GM23338 (cell line): ENCODE measurements around the gene UNK.
"Not testable (repeated sequence)": the region's sequence is repeated elsewhere in the genome, so short reads cannot be mapped to it uniquely, and the experiment has no call there.

Experiments used
- CREB1 ChIP-seq: fragments of 250-450 bp; sonication (Bioruptor Pico); IDR thresholded peaks from 2 replicates; pipeline ENCODE4 v1.5.0; 2020; ENCODE audit warnings: low read depth, mild to moderate bottlenecking, moderate library complexity
- CTCF ChIP-seq, 2 experiments: fragments of 200-600 bp in 1 of 2; sonication (generic) in 1 of 2; conservative IDR thresholded peaks; 2 replicates each; pipeline versions ENCODE4 v1.5.1 to v1.6.1; 2016 to 2017; ENCODE audit warnings: antibody characterized with exemption in 2 of 2, low read depth in 2 of 2, mild to moderate bottlenecking in 2 of 2, moderate library complexity in 1 of 2
- EZH2 ChIP-seq: fragments of 200-600 bp; sonication (generic); IDR thresholded peaks from one replicate; pipeline ENCODE4 v1.8.0; 2017; ENCODE audit warnings: antibody characterized with exemption, mild to moderate bottlenecking, low read depth; ENCODE audit not compliant: unreplicated experiment
- EZH2phosphoT487 ChIP-seq: fragments of 200-600 bp; sonication (generic); IDR thresholded peaks from one replicate; pipeline ENCODE4 v1.8.1; 2018; ENCODE audit warnings: antibody characterized with exemption; ENCODE audit not compliant: unreplicated experiment
- JUNB ChIP-seq: IDR thresholded peaks from one replicate; pipeline ENCODE4 v1.6.1; 2016; ENCODE audit warnings: antibody characterized with exemption; ENCODE audit not compliant: unreplicated experiment
- NANOG ChIP-seq: IDR thresholded peaks from 2 replicates; pipeline ENCODE4 v1.6.1; 2016; ENCODE audit warnings: antibody characterized with exemption, borderline replicate concordance
- POLR2AphosphoS5 ChIP-seq: IDR thresholded peaks from 2 replicates; pipeline ENCODE4 v1.6.1; 2016; ENCODE audit warnings: antibody characterized with exemption, low read depth
- REST ChIP-seq: IDR thresholded peaks from one replicate; pipeline ENCODE4 v1.6.1; 2018; ENCODE audit warnings: antibody characterized with exemption; ENCODE audit not compliant: unreplicated experiment
- STAT1 ChIP-seq: IDR thresholded peaks from one replicate; pipeline ENCODE4 v1.6.1; 2016; ENCODE audit warnings: antibody characterized with exemption; ENCODE audit not compliant: unreplicated experiment

GRCh38 chr17:75759978-75760640 lies 24.5 kb upstream of the UNK start:
- TF ChIP-seq NANOG; CTCF (conservative IDR thresholded peaks at IDR 0.05; ENCODE audit: low read depth in 2 of 2); POLR2AphosphoS5; REST; EZH2; JUNB; EZH2phosphoT487; CREB1 (CRISPR knock-in tag); STAT1: not testable (repeated sequence)
